Measurements from ENCODE around the gene RAP2A. TPM values are rescaled to one million over a fixed set of nuclear protein-coding genes. Genes with fewer than 3 reads are reported as not detected.

Gene RAP2A
- polyA plus RNA-seq, 1 donor: 19.5 TPM

DNA sequence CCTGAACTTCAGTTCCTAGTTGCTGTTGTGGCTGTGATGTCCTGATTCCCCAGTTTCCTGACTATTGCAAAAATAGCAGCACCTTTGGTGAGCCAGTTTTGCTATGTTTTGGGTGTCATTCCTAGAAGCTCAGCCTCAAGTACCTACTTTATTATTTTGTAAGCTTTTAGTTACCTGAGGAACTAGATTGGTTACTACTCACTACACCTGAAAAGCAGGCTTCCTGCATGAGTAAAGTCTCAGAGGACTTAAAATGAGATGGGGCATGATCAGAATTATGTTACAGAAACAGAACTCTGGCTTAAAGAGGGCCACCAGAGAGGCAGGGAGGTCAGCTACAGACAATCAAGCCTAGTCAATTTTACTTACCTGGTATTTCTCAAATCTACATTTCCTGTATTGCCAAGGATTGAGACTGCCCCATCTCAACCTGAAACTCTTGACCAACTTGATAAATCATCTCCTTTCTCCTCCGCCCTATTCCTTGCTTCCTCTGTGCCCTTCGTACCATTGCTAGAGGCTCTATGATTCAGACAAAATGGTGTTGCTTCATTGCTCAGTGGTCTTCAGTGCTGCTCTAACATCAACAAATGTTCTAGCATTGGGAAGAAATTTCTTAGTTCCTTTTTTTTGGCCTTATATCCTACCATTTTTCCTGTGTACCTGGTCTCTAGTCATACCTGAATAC, 58.9 kb downstream of the RAP2A start:
- DNase-seq: no peak
- peaks cover 3% of the 10 kb centered on the region for H3K4me1 ChIP-seq (ENCODE audit: control insufficient read depth, insufficient read depth, low read length)
- peaks cover 7% of the 10 kb centered on the region for H3K9me3 ChIP-seq (ENCODE audit: control insufficient read depth, low read depth, low read length)
- H3K27ac ChIP-seq (ENCODE audit: low read length): no peak overlapping the region
- H3K36me3 ChIP-seq (ENCODE audit: control insufficient read depth, insufficient read depth, low read length): no peaks in the 10 kb centered on the region
- no peak overlapping the region for H3K4me3 ChIP-seq (ENCODE audit: low read length)
- no CpG with 5 or more reads among the region's 2 CpGs for WGBS (ENCODE audit: insufficient coverage, low lambda C conversion rate)
- no peaks in the 10 kb centered on the region for H3K27me3 ChIP-seq (ENCODE audit: control insufficient read depth, insufficient read depth, low read length)

DNA sequence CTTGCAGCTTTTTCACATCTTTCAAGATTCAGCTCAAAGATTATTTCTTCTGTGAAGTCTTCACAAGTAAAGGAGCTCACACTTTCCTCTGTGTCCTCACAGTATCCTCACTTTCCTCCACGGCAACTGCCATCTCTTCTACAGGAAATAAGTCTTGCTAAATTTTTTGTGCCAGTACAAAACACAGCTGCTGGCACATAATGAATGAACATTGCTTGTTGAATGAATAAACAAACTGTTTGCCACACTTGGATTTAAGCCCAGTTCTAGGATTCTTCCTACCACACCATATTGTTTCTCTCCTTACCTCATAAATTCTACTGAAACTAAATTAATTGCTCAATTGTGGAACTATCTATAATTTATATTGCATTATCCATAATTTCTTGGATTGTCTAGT, 59.5 kb downstream of the RAP2A start:
- Histone ChIP-seq H3K27ac (ENCODE audit: low read length) (no peak overlapping the region), H3K27me3 (ENCODE audit: control insufficient read depth, insufficient read depth, low read length) (no peaks in the 10 kb centered on the region), H3K4me3 (ENCODE audit: low read length) (no peak overlapping the region), H3K4me1 (ENCODE audit: control insufficient read depth, insufficient read depth, low read length) (peaks cover 3% of the 10 kb centered on the region), H3K9me3 (ENCODE audit: control insufficient read depth, low read depth, low read length) (peaks cover 7% of the 10 kb centered on the region), H3K36me3 (ENCODE audit: control insufficient read depth, insufficient read depth, low read length) (no peaks in the 10 kb centered on the region)
- WGBS (ENCODE audit: insufficient coverage, low lambda C conversion rate): 83% methylated on average over 1 of the region's 1 CpG
- no peak for DNase-seq

DNA sequence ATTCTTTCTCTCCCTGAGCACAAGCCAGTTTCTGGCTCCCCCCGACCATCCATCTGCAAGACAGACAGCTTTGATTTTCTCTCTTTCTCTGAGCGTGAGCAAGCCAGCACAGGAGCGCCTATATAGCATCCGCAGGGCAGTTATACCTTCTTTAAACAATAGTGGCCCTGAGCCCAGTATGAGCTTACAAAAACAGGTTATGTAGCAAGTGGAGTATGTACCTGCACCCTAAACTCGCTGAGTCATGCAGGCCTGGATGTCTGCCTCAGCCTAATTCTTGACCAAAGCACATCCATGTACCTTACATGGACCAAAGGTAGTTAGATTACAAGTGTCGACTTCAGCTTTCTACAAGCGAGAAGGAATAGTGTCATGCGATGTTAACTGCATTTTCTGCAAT, 61.7 kb downstream of the RAP2A start:
- DNase-seq: no peak
- Histone ChIP-seq H3K4me3 (ENCODE audit: low read length) (no peak overlapping the region), H3K36me3 (ENCODE audit: control insufficient read depth, insufficient read depth, low read length) (no peaks in the 10 kb centered on the region), H3K27ac (ENCODE audit: low read length) (no peak overlapping the region), H3K27me3 (ENCODE audit: control insufficient read depth, insufficient read depth, low read length) (no peaks in the 10 kb centered on the region), H3K4me1 (ENCODE audit: control insufficient read depth, insufficient read depth, low read length) (peaks cover 3% of the 10 kb centered on the region), H3K9me3 (ENCODE audit: control insufficient read depth, low read depth, low read length) (peaks cover 3% of the 10 kb centered on the region)
- WGBS (ENCODE audit: insufficient coverage, low lambda C conversion rate): no CpG with 5 or more reads among the region's 8 CpGs

DNA sequence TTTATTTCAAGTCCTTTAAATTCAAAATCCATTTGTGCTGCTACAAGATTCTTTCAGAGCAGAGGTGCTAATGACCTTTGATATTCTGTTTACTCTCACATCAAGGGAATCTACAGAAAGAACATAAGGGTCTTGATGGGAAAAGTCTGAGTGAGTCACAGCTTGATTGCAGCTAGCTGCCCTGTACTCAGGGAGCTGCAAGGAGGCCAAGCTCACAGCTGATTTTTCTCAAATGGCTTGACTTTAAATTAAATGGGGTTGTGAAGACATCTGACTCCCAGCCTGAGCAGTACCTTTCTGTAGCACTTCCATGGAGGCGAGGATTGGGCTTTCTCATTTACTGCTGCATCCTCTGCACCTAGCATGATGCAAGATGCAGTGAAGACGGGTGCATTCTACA, 62.5 kb downstream of the RAP2A start:
- no peaks in the 10 kb centered on the region for H3K27me3 ChIP-seq (ENCODE audit: control insufficient read depth, insufficient read depth, low read length)
- no peaks in the 10 kb centered on the region for H3K9me3 ChIP-seq (ENCODE audit: control insufficient read depth, low read depth, low read length)
- no peaks in the 10 kb centered on the region for H3K36me3 ChIP-seq (ENCODE audit: control insufficient read depth, insufficient read depth, low read length)
- no peak overlapping the region for H3K27ac ChIP-seq (ENCODE audit: low read length)
- no peak overlapping the region for H3K4me3 ChIP-seq (ENCODE audit: low read length)
- peaks cover 3% of the 10 kb centered on the region for H3K4me1 ChIP-seq (ENCODE audit: control insufficient read depth, insufficient read depth, low read length)
- DNase-seq: peak in 1 of 2 donors; percentile 28
- no CpG with 5 or more reads among the region's 2 CpGs for WGBS (ENCODE audit: insufficient coverage, low lambda C conversion rate)

DNA sequence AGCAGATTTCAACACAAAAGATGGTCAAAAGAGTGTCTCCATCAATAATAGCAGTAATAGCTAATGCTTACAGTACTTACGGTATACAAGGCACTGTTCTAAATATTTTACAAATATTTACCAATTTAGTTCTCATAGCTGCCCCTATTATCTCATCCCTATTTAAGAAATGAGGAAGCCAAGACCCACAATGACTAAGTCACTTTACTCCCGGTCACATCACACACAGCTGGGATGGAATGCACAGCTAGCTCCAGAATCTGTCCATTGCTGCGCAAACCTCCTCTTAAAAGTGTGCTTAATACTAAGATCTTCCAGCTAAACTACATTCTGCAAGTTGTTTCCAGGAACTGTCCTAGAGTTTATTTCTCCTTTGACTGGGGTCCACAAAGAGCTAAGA, 63.4 kb downstream of the RAP2A start:
- no peak overlapping the region for H3K27ac ChIP-seq (ENCODE audit: low read length)
- H3K4me3 ChIP-seq (ENCODE audit: low read length): no peak overlapping the region
- H3K27me3 ChIP-seq (ENCODE audit: control insufficient read depth, insufficient read depth, low read length): no peaks in the 10 kb centered on the region
- peaks cover 3% of the 10 kb centered on the region for H3K4me1 ChIP-seq (ENCODE audit: control insufficient read depth, insufficient read depth, low read length)
- DNase-seq: no peak
- no peaks in the 10 kb centered on the region for H3K9me3 ChIP-seq (ENCODE audit: control insufficient read depth, low read depth, low read length)
- no CpG with 5 or more reads among the region's 3 CpGs for WGBS (ENCODE audit: insufficient coverage, low lambda C conversion rate)
- no peaks in the 10 kb centered on the region for H3K36me3 ChIP-seq (ENCODE audit: control insufficient read depth, insufficient read depth, low read length)

DNA sequence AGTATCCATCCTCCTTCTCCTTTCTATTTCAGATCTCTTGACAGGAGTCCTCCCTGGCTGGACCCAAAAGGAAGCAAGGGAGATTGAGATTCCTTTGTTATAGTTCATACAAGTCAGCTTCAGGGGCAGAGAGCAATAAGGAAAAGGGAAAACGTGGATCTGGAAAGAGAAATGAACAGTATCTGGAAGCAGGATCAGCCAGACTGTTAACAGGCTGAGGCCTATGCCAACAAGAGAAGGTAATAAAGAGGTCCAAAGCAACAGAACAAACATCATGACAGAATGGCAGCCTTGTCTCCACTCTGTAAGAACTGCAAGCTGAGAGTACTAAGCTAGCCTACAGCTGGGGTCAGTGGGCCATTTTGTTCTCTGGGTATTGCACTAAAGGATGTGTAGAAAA, 64.5 kb downstream of the RAP2A start:
- DNase-seq: peak; percentile 20 to 68
- H3K27me3 ChIP-seq (ENCODE audit: control insufficient read depth, insufficient read depth, low read length): no peaks in the 10 kb centered on the region
- no peaks in the 10 kb centered on the region for H3K36me3 ChIP-seq (ENCODE audit: control insufficient read depth, insufficient read depth, low read length)
- H3K4me3 ChIP-seq (ENCODE audit: low read length): no peak overlapping the region
- H3K4me1 ChIP-seq (ENCODE audit: control insufficient read depth, insufficient read depth, low read length): peaks cover 3% of the 10 kb centered on the region
- WGBS (ENCODE audit: insufficient coverage, low lambda C conversion rate): no CpG with 5 or more reads among the region's 1 CpG
- no peak overlapping the region for H3K27ac ChIP-seq (ENCODE audit: low read length)
- H3K9me3 ChIP-seq (ENCODE audit: control insufficient read depth, low read depth, low read length): no peaks in the 10 kb centered on the region

DNA sequence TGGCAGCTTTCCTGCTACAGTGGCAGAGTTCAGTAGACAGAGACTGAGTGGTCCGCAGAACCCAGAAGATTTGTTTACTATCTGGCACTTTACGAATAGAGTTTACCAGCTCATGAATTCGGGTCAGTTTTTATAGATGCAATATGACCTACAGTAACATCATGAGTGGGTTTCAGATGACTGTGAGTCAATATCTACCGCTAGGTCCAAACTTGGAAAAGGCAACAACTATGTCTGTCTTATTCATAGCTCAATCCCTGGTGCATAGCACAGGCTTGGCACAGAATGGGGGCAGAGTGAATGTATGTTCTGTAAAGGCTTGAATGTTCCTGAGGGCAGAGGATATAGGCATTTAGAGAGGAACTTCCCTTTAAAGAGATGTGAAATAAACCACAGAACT, 65.2 kb downstream of the RAP2A start:
- no peak for DNase-seq
- 80% methylated on average over 1 of the region's 4 CpGs for WGBS (ENCODE audit: insufficient coverage, low lambda C conversion rate)
- Histone ChIP-seq H3K4me3 (ENCODE audit: low read length) (no peak overlapping the region), H3K36me3 (ENCODE audit: control insufficient read depth, insufficient read depth, low read length) (no peaks in the 10 kb centered on the region), H3K27ac (ENCODE audit: low read length) (no peak overlapping the region), H3K4me1 (ENCODE audit: control insufficient read depth, insufficient read depth, low read length) (peaks cover 3% of the 10 kb centered on the region), H3K9me3 (ENCODE audit: control insufficient read depth, low read depth, low read length) (no peaks in the 10 kb centered on the region), H3K27me3 (ENCODE audit: control insufficient read depth, insufficient read depth, low read length) (no peaks in the 10 kb centered on the region)

DNA sequence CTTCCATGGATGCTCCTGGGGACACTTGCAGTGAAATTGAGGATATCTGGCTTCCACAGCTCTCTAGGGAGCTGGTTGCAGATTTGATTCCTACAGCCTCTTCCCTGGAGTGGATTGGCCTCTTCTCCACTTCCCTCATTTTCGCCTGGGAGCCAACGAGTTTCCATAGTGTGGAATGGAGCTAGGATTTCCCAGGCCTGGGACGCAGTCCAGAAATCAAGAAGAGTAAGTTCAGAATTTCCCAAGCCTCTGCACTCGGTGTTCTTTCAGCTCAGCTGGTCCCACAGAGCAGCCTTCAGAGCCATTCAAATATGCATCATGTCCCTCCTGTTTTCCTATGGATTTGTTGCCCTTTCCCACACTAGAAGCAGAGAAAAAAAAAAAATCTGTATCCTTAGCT, 68.2 kb downstream of the RAP2A start:
- no peaks in the 10 kb centered on the region for H3K27me3 ChIP-seq (ENCODE audit: control insufficient read depth, insufficient read depth, low read length)
- H3K36me3 ChIP-seq (ENCODE audit: control insufficient read depth, insufficient read depth, low read length): no peaks in the 10 kb centered on the region
- peaks cover 9% of the 10 kb centered on the region for H3K4me1 ChIP-seq (ENCODE audit: control insufficient read depth, insufficient read depth, low read length)
- no peak overlapping the region for H3K27ac ChIP-seq (ENCODE audit: low read length)
- 80% methylated on average over 1 of the region's 4 CpGs for WGBS (ENCODE audit: insufficient coverage, low lambda C conversion rate)
- H3K4me3 ChIP-seq (ENCODE audit: low read length): no peak overlapping the region
- DNase-seq: peak in 1 of 2 donors; percentile 20
- no peaks in the 10 kb centered on the region for H3K9me3 ChIP-seq (ENCODE audit: control insufficient read depth, low read depth, low read length)

DNA sequence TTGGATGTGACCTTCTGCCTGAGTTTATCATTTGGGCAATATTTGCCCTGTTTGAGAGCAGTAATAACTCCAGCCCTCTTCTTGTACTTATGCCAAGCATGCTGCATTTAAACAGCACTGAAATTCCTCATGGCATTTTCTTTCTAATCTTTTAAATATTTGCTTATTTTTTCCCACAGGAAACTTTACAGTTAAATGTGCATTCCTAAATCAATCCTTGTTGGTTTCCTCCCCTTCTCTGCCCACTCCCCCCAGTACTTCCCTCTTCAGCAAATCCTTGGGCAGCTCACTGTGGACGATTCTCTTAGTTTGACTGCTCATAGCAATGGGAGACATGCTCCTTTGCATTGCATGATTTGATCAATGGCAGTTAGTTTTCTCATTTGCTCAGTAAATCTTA, 68.7 kb downstream of the RAP2A start:
- H3K4me1 ChIP-seq (ENCODE audit: control insufficient read depth, insufficient read depth, low read length): peaks cover 9% of the 10 kb centered on the region
- no peaks in the 10 kb centered on the region for H3K9me3 ChIP-seq (ENCODE audit: control insufficient read depth, low read depth, low read length)
- no peak overlapping the region for H3K27ac ChIP-seq (ENCODE audit: low read length)
- no peak for DNase-seq
- H3K27me3 ChIP-seq (ENCODE audit: control insufficient read depth, insufficient read depth, low read length): no peaks in the 10 kb centered on the region
- H3K4me3 ChIP-seq (ENCODE audit: low read length): no peak overlapping the region
- WGBS (ENCODE audit: insufficient coverage, low lambda C conversion rate): 80% methylated on average over 1 of the region's 1 CpG
- H3K36me3 ChIP-seq (ENCODE audit: control insufficient read depth, insufficient read depth, low read length): no peaks in the 10 kb centered on the region

DNA sequence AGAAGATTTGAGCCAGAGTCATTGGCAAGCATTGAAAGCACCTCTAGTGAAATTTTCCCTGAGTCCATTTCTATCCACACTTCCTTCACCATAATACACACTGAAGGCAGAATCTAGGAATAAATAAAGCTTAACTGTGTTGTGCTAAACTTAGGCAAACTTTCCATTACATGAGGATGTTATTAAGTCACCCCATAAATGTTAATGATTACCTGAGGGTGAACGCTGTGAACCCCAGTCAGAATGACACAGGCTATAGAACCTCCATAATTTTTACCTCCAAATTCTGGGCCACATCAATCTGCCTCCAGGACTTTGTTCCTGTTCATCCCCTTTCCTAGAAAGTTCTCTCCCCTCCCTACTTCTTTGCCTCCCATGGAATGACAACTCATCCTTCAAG, 71.0 kb downstream of the RAP2A start:
- Histone ChIP-seq H3K4me1 (ENCODE audit: control insufficient read depth, insufficient read depth, low read length) (peaks cover 9% of the 10 kb centered on the region), H3K27me3 (ENCODE audit: control insufficient read depth, insufficient read depth, low read length) (no peaks in the 10 kb centered on the region), H3K9me3 (ENCODE audit: control insufficient read depth, low read depth, low read length) (no peaks in the 10 kb centered on the region), H3K27ac (ENCODE audit: low read length) (peak overlapping the region; percentile 2), H3K36me3 (ENCODE audit: control insufficient read depth, insufficient read depth, low read length) (no peaks in the 10 kb centered on the region), H3K4me3 (ENCODE audit: low read length) (no peak overlapping the region)
- DNase-seq: peak; percentile 22 to 82
- WGBS (ENCODE audit: insufficient coverage, low lambda C conversion rate): no CpG with 5 or more reads among the region's 1 CpG

DNA sequence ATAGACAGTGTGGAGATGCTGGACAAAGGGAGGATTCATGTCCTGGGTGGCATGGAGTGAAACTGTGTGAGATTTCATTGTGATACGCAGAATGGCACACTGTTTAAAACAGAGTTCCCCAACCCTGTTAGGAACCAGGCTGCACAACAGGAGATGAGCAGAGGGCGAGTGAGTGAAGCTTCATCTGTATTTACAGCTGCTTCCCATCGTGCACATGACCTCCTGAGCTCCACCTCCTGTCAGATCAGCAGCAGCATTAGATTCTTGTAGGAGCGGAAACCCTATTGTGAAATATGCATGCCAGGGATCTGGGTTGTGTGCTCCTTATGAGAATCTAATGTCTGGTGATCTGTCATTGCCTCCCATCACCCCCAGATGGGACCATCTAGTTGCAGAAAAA, 72.5 kb downstream of the RAP2A start:
- Histone ChIP-seq H3K36me3 (ENCODE audit: control insufficient read depth, insufficient read depth, low read length) (no peaks in the 10 kb centered on the region), H3K9me3 (ENCODE audit: control insufficient read depth, low read depth, low read length) (peaks cover 2% of the 10 kb centered on the region), H3K4me1 (ENCODE audit: control insufficient read depth, insufficient read depth, low read length) (peaks cover 9% of the 10 kb centered on the region), H3K4me3 (ENCODE audit: low read length) (no peak overlapping the region), H3K27ac (ENCODE audit: low read length) (no peak overlapping the region), H3K27me3 (ENCODE audit: control insufficient read depth, insufficient read depth, low read length) (no peaks in the 10 kb centered on the region)
- peak; percentile 22 to 44 for DNase-seq
- WGBS (ENCODE audit: insufficient coverage, low lambda C conversion rate): no CpG with 5 or more reads among the region's 4 CpGs
